ENCODE data around the gene CCDC57.

GRCh38 chr17:82084373-82085030 lies 128.1 kb downstream of the CCDC57 start:
- TF ChIP-seq CTCF (optimal IDR thresholded peaks at IDR 0.05 in 1 of 3, IDR thresholded peaks at IDR 0.05 in 1 of 3, conservative IDR thresholded peaks at IDR 0.05 in 1 of 3; ENCODE audit: extremely low read depth in 1 of 3, insufficient read depth in 2 of 3, low read length in 3 of 3): no peak
- no peak for TF ChIP-seq EZH2 (IDR thresholded peaks at IDR 0.05; ENCODE audit: low read length)

Measured in keratinocyte (primary cell).